Transverse colon (tissue), 4 donors: ENCODE data around the gene FOXJ3. TPM values are rescaled to one million over a fixed set of nuclear protein-coding genes. Genes with fewer than 3 reads are reported as not detected.

Experiments
- DNase-seq: peaks from one replicate; pipeline ENCODE4 v3.0.0-alpha.2; 2019
- H3K27ac ChIP-seq, 4 donors: fragments of 200-600 bp; sonication (generic); 2 replicates each; pipeline ENCODE4 v1.5.1; 2016 to 2018; ENCODE audit warnings: inconsistent platforms in 4 of 4
- H3K27me3 ChIP-seq: fragments of 200-600 bp; sonication (generic); 2 replicates; pipeline ENCODE4 v1.5.1; 2017; ENCODE audit warnings: inconsistent platforms
- H3K36me3 ChIP-seq, 4 donors: fragments of 200-600 bp; sonication (generic); 2 replicates each; pipeline ENCODE4 v1.5.1; 2017 to 2019; ENCODE audit warnings: inconsistent platforms in 4 of 4
- H3K4me1 ChIP-seq, 4 donors: fragments of 200-600 bp; sonication (generic); 2 replicates each; pipeline ENCODE4 v1.5.1; 2017 to 2020; ENCODE audit warnings: inconsistent platforms in 4 of 4
- H3K4me3 ChIP-seq, 4 donors: fragments of 200-600 bp; sonication (generic); 1 replicate in 1 of 4; 2 replicates in 3 of 4; pipeline versions ENCODE4 v1.5.1 to v1.6.1; 2017 to 2019; ENCODE audit warnings: inconsistent platforms in 4 of 4
- H3K9me3 ChIP-seq, 2 donors: fragments of 200-600 bp; sonication (generic); 2 replicates each; pipeline ENCODE4 v1.5.1; 2017 to 2019; ENCODE audit warnings: inconsistent platforms in 2 of 2
- EP300 ChIP-seq: sonication (generic); formaldehyde crosslinking; IDR thresholded peaks from one replicate; pipeline ENCODE4 v1.6.1; 2017; ENCODE audit warnings: antibody characterized with exemption, low read depth
- POLR2A ChIP-seq: fragments of 450-650 bp; IDR thresholded peaks from one replicate; pipeline ENCODE4 v1.6.1; 2016; ENCODE audit warnings: antibody characterized with exemption, mild to moderate bottlenecking, moderate library complexity
- POLR2AphosphoS5 ChIP-seq, 3 donors: sonication (generic); formaldehyde crosslinking; IDR thresholded peaks; one replicate each; pipeline ENCODE4 v1.6.1; 2016; ENCODE audit warnings: antibody characterized with exemption in 3 of 3
- WGBS, 2 donors: methylation state at CpG; one replicate each; pipeline ENCODE4 v1.1.5; 2018; ENCODE audit warnings: low coverage in 1 of 2; 5-methylcytosine and 5-hydroxymethylcytosine counted together
- in situ Hi-C, 4 donors: fragments of 200-750 bp; cut with MboI; loops; one replicate each; pipeline versions ENCODE4 v1.15.0 to v1.15.1; 2017; ENCODE audit warnings: low sequenced_read_pairs in 3 of 4, low pct_ligation_motif_present in 1 of 4, low pct_unique_long_range_greater_than_20kb in 1 of 4
- intact Hi-C: fragments of 100-400 bp; cut with DNase I; formaldehyde crosslinking; loops from one replicate; pipeline ENCODE4 v1.15.1; 2023; ENCODE audit warnings: low total_unique reads
- total RNA-seq, 4 donors: library from RNA; depleted of rRNA; stranded (reverse); fragments of >200 nt; gene quantifications; one replicate each; pipeline ENCODE4 v1.1.0, GENCODE V29; 2016
- TF ChIP-seq, protein P1 (sequence below), 5 experiments: fragments of 200-600 bp in 3 of 5; fragments of 450-650 bp in 2 of 5; sonication (generic) in 3 of 5; IDR thresholded peaks; 1 replicate in 2 of 5; 2 replicates in 3 of 5; pipeline ENCODE4 v1.5.1; 2016 to 2017; ENCODE audit warnings: antibody characterized with exemption in 5 of 5, inconsistent platforms in 3 of 5, mild to moderate bottlenecking in 2 of 5, moderate library complexity in 1 of 5

FOXJ3 gene
- total RNA-seq, 4 donors from 2014 or later = 18.5 to 62.1 (median 38.6) TPM

DNA sequence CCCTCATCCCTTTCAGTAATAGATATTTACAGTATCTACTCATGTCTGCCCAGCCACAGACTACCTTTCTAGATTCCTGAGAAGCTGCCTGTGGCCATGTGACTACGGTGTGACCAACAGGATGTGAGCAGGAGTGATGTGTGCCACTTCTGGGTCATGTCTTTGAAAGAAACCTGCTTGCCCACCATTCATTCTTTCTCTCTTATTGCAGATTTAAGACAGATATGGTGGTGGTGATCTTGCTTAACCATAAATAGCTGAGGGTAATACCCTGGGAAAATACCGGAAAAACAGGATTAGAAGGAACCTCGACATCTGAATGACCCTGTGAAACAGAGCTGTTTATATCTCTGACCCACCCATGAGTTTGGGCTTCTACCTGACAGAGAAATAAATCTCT lies 128.9 kb downstream of the FOXJ3 start:
- Histone ChIP-seq H3K4me1 (peaks cover 0 to 17% (median 10%) of the 10 kb centered on the region in 4 donors), H3K4me3 (no peak overlapping the region), H3K9me3 (no peaks in the 10 kb centered on the region), H3K36me3 (peaks cover 0 to 13% (median 5%) of the 10 kb centered on the region in 4 donors), H3K27me3 (no peaks in the 10 kb centered on the region), H3K27ac (no peak overlapping the region)
- DNase-seq = no peak
- WGBS, 2 donors = 67 to 68% methylated on average over 2 to 3 of the region's 3 CpGs
- TF ChIP-seq, protein P1, sequence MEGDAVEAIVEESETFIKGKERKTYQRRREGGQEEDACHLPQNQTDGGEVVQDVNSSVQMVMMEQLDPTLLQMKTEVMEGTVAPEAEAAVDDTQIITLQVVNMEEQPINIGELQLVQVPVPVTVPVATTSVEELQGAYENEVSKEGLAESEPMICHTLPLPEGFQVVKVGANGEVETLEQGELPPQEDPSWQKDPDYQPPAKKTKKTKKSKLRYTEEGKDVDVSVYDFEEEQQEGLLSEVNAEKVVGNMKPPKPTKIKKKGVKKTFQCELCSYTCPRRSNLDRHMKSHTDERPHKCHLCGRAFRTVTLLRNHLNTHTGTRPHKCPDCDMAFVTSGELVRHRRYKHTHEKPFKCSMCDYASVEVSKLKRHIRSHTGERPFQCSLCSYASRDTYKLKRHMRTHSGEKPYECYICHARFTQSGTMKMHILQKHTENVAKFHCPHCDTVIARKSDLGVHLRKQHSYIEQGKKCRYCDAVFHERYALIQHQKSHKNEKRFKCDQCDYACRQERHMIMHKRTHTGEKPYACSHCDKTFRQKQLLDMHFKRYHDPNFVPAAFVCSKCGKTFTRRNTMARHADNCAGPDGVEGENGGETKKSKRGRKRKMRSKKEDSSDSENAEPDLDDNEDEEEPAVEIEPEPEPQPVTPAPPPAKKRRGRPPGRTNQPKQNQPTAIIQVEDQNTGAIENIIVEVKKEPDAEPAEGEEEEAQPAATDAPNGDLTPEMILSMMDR (IDR thresholded peaks at IDR 0.05) = no peak
- TF ChIP-seq EP300 (no peak), POLR2AphosphoS5 (IDR thresholded peaks at IDR 0.05) (no peak), POLR2A (no peak)
- intact Hi-C loops (no loop called here), in situ Hi-C loops (no loop called here)

DNA sequence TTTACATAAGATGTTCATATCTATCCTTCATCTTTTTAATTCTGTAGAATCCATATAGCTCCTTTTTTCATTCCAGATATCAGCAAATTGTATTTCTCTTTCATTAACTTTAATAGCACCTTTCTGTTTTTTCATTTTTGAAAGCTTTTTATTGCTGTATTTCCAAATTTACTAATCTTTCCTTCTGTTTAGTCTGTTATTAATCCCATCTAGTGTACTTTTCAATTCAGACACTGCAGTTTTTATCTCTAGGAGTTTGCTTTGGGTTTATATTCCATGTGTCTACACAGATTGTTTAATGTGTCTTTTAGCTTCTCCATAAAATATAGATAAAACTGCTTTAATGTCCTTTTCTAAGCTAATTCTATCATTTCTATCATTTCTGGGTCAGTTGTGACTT lies 133.0 kb downstream of the FOXJ3 start:
- no peak overlapping the region for H3K27ac ChIP-seq
- in situ Hi-C loops = no loop called here
- DNase-seq = no peak
- H3K9me3 ChIP-seq = no peaks in the 10 kb centered on the region
- intact Hi-C loops = no loop called here
- H3K4me3 ChIP-seq = no peak overlapping the region
- H3K36me3 ChIP-seq = peaks cover 0 to 21% (median 5%) of the 10 kb centered on the region in 4 donors
- H3K4me1 ChIP-seq = peaks cover 0 to 3% (median 1%) of the 10 kb centered on the region in 4 donors
- H3K27me3 ChIP-seq = no peaks in the 10 kb centered on the region
- TF ChIP-seq, protein P1 (IDR thresholded peaks at IDR 0.05) = no peak
- TF ChIP-seq EP300 = no peak

DNA sequence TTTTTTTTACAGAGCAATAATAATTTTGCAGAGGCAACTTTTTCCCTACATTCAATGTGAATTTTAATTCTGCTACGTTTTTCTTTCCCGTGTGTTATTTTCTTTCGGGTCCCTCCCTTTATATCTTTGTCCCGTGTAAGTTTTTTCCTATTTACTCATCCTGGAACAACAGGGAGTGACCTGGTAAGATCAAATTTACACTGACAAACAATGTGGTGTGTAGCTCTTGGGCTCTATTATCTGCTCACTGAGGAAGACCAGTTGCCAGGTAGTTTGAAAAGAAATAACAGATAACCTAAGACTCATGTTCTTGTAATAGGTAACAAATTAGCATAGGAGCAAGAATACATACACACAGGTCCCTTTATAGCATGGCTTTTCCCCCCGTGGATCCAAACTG lies 136.8 kb downstream of the FOXJ3 start:
- no peaks in the 10 kb centered on the region for H3K9me3 ChIP-seq
- no peak overlapping the region for H3K27ac ChIP-seq
- no peak for TF ChIP-seq POLR2AphosphoS5 (IDR thresholded peaks at IDR 0.05)
- TF ChIP-seq, protein P1 (IDR thresholded peaks at IDR 0.05) = no peak
- TF ChIP-seq EP300 = no peak
- no peak overlapping the region for H3K4me3 ChIP-seq
- H3K4me1 ChIP-seq = no peaks in the 10 kb centered on the region
- DNase-seq = no peak
- in situ Hi-C loops (no loop called here), intact Hi-C loops (no loop called here)
- H3K27me3 ChIP-seq = no peaks in the 10 kb centered on the region
- WGBS, 2 donors = 57 to 86% methylated on average over 5 of the region's 5 CpGs
- H3K36me3 ChIP-seq = peaks cover 0 to 28% (median 5%) of the 10 kb centered on the region in 4 donors

DNA sequence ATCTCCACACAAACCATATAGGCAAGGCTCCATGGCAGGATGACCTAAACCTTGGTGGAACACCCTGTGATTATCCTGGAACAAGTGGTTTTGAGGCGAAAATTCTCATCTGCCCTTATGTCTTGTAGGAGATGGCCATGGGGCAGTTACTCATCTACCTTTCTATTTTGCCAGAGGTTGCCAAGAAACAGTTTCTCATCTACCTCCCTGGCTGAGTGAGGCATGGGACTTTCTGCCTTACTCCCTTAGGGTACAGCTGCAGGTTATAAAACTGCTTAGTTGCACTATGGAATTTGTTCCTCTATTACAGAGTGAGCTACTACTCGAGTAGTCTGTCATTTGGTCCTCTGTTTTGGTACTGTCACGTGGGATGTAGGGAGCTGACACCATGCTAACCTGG lies 139.2 kb downstream of the FOXJ3 start:
- DNase-seq = no peak
- WGBS, 2 donors = 95 to 98% methylated on average over 3 of the region's 3 CpGs
- Histone ChIP-seq H3K4me1 (no peaks in the 10 kb centered on the region), H3K27me3 (no peaks in the 10 kb centered on the region), H3K4me3 (no peak overlapping the region), H3K36me3 (peaks cover 0 to 16% (median 2%) of the 10 kb centered on the region in 4 donors), H3K9me3 (no peaks in the 10 kb centered on the region), H3K27ac (no peak overlapping the region)
- TF ChIP-seq EP300 = no peak
- TF ChIP-seq POLR2A = no peak
- TF ChIP-seq, protein P1 (IDR thresholded peaks at IDR 0.05) = no peak
- TF ChIP-seq POLR2AphosphoS5 (IDR thresholded peaks at IDR 0.05) = no peak
- in situ Hi-C loops = no loop called here
- intact Hi-C loops = no loop called here
